GM18507 (cell line): ENCODE results near the gene RTP5.
A peak's percentile ranks its signal among the peaks of the same experiment; 100 is the strongest.

Experiments used
- DNase-seq: peaks from one replicate; pipeline ENCODE4 v3.0.0; 2011; ENCODE audit warnings: low read depth; ENCODE audit not compliant: insufficient read length; ENCODE audit errors: extremely low spot score
- FAIRE-seq: peaks from 2 replicates; lab custom pipeline; 2011; peaks lifted over from hg19 to GRCh38; lab: Jason Lieb, UNC

Gene RTP5

DNA sequence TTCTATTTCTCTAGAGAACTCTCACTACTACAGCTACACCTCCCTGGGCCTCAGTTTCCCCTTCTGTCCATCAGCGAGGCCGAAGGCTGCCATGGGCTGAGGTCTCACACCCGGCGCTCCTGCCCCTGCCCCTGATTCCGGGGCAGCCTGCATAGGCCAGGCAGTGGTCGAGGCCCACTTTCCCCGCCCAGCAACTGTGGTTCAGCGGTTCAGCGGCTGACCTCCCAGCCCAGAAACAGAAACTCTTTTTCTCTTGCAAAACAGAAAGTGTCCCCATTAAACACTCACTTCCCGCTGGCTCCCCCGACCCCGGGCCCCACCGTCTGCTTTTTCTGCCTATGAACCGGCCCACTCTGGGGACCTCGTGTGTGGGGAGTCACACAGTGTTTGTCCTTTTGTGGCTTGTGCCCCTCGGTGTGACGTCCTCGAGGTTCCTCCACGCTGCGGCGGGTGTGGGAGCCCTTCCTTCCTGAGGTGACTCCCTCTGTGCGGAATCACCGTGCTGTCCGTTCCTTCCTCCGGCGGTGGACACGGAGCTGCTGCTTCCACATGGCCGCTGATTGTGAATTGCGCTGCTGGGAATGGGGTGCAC, 26.8 kb upstream of the RTP5 start:
- DNase-seq (no peak), FAIRE-seq (peak; percentile 81)

DNA sequence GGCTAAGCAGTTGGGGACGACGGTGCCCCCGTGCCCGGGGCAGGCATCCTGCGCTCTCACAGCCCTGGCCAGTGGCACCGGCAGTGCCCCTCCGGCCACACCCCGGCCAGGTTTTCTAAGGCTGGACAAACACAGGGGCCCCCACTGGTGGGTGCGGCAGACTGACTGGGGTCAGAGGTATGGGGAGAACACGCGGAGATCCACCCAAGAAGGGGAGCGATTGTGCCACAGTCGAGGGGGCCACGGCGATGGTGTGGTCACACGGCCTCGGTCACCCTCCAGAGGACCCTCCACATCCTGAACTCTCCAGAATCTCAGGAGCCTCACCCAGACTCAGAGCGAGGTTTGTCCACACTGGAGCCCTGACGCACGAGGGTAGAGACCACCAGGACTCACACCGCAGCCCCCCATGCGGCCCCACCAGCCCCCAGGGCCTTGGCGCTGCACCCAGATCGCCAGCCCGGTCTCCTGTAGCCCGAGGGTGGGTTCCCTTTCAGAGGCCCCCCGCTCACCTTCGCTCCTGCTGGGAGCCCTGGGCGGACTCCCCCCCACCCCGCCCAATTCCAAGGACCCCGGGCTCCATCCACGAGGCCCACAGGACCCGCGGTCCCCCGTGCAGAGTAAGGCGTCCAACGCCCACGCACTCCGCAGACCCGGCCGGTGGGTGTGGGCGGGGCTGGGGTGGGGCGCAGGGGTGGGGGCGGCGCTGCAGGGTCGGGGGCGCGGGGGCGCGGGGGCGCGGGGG, 26.0 kb upstream of the RTP5 start:
- no peak for DNase-seq
- FAIRE-seq: no peak

DNA sequence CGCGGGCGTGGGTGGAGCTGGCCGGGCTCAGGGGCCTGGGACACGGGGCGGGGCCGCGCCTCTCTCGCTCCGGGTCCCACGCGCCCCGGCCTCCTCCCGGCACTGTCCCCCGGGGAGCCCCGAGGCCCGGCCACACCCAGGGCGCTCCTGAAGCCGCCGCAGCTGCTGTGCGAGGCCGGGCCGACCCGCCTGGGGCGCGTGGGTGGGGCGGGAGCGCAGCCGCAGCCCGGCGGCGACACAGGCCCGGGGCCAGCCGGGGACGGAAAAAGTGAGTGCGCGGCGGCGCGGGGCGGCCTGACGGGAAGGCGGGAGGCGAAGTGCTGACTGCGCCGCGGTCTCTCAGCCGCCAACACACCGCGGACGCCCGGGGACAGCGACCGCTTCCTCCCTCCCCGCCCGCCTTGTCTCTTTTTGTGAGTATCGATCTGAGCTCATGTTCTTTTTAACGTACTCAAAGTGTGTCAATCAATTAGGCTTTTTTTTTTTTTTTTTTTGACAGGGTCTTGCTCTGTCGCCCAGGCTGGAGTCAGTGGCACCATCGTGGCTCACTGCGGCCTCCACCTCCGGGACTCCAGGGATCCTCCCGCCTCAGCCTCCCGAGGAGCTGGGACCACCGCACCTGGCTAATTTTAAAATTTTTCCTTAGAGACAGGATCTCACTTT, 25.3 kb upstream of the RTP5 start:
- FAIRE-seq (peak; percentile 67), DNase-seq (no peak)

DNA sequence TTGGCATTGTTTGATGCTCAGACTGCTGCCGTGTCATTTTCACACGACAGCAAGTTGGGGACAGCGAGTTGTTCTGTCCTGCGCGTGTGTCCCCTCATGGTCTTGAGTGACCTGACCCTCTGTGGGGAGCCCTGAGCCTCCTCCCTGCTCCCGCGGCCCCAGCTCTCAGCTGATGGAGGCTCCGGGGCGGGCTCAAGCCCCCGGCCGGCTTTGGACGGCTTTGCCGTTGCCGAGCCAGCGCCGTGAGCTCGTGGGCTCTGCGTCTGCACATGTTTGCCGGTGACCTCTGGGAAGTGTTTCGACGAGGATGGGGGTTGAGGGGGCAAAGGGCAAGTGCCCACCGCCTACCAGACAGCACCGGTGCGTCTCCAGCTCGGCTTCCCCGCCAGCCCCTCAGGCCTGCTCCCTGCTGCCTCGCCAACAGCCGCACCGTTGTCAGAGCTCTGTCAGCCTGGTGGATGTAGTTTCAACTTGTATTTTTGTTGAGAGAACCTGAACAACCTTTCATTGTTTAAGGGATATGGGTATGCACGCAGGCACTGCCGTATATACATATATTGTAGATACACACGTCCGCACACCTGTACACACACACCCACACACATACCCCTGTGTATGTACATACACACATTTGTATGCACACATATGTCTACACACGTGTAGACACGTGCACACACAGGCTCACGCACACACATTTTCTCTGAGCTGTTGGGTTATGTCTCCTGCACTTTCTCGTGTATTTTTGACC, 24.5 kb upstream of the RTP5 start:
- DNase-seq (no peak), FAIRE-seq (no peak)

DNA sequence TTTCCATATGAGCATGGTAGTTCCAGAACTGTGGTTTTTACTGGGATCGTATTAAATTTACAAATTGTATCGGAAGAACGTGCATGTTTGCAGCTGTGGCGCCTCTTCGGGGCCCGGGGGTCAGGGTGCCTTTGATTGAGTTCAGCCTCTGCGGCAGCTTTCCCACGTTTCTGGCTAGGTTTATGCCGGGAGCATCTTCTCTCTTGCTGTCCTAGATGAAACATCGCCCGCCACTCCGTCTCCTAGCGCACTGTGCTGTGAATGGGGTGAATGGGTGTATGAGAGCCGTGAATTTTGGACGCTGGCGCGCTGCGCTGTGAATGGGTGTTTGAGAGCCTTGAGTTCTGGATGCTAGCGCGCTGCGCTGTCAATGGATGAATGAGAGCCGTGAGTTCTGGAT, 23.1 kb upstream of the RTP5 start:
- DNase-seq (no peak), FAIRE-seq (no peak)

DNA sequence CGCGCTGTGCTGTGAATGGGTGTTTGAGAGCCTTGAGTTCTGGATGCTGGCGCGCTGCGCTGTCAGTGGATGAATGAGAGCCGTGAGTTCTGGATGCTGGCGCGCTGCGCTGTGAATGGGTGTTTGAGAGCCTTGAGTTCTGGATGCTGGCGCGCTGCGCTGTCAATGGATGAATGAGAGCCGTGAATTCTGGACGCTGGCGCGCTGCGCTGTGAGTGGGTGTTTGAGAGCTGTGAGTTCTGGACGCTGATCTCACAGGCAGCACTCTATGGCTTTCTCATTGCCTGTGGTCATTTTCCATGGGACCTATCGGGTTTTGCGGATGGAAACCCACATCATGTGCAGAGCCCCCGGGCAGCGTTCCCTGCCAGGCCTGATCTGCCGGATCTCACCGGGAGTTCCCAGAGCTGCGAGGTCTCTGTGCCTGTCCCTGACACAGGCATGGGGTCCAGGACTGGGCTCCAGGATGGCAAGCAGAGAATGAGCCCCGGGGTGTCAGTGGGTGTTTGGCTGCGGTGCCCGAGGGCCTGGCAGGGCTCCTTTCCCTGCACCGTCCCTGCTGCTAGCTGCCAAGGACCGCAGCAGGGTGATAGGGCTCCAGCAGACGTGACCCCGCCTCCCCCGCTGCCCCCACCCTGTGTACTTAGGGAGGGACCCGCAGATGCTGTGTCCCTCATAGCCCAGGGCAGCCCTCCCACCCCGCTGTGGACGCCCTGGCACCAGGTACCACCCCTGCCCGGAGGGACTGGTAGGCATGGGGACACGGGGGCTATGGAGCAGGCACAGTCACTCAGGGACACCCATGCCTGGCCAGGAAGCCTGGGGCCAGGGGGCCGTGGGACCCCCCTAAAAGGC, 20.5 kb upstream of the RTP5 start:
- no peak for DNase-seq

DNA sequence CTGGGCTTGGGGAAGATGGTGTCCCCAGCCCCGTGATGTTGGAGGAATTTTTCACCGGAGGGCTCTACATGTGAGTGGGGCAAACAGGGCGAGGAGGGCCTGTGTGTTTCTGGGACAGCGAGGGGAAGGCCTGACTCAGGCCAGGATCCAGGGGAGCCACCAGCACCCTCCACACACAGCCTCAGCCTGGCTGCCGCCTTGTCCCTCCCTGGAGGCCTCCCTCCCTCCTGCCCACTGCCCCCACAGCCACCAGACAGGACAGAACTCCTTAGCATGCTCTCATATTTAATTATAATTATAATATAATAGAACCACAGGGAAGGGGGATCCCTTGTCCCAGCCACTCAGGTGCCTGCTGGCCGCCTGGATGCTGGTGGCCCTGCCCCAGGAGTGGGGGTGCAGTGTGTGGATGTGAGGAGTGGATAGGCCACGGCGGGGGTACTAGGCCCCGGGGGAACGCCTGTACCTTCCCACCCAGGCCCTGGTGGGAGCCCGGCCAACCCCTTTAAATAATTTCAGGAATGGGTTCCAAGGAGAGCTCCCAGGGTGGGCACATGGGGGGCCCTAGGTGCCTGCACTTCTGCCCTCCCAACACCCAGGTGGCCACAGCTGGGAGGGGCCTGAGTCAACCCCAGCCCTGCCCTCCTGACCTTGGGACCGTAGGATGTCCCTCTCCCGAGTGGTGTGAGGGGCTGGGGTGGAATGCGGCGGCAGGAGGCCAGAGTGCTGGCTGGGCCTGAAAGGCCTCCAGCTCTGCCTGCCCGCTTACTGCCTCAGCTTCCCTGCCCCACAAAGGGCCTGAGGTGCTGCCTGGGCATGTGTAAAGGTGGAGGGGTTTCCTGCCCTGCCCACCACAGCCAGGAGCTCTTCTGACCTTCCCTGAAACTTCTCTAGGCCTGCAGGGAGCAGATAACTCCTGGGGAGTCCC, 19.6 kb upstream of the RTP5 start:
- FAIRE-seq (no peak), DNase-seq (no peak)

More for the DNA sequence above, 20.5 kb upstream of the RTP5 start:
- FAIRE-seq: no peak

DNA sequence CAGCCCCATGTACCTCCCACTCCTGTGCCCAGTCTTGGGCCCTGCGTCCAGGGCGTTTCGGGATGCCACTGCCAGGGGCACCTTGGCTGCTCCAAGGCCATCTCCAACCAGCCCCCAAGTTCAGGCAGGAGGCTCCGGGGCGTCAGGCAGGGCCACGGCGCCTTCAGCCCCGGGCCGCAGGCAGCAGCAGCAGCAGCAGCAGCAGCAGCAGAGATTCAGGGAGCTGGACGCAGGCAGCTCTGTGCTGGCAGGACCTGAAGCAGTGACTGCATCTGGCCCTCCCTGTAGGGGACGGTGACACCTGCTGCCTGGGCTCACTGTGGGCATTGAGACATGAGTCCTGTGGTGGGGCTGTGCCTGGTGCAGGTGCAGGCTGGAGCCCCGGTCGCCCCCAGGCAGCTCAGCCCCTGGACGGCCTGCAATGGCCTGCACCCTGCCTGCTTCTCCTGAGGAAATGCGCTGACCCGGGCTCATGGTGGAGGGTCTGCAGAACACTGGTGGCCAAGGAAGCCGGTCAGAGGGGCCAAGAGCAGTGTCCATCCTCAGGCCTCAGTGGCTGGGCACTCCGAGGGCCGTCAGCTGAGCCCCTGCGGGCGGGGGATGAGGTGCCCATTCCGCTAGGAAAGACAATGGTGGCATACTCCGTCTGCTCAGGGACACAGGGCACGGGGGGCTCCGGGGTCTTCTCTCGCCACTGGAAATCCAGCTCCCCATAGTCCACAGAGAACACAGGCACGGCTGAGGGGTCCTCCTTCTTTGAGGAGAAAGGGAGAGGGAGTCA, 18.8 kb upstream of the RTP5 start:
- DNase-seq (no peak), FAIRE-seq (no peak)

DNA sequence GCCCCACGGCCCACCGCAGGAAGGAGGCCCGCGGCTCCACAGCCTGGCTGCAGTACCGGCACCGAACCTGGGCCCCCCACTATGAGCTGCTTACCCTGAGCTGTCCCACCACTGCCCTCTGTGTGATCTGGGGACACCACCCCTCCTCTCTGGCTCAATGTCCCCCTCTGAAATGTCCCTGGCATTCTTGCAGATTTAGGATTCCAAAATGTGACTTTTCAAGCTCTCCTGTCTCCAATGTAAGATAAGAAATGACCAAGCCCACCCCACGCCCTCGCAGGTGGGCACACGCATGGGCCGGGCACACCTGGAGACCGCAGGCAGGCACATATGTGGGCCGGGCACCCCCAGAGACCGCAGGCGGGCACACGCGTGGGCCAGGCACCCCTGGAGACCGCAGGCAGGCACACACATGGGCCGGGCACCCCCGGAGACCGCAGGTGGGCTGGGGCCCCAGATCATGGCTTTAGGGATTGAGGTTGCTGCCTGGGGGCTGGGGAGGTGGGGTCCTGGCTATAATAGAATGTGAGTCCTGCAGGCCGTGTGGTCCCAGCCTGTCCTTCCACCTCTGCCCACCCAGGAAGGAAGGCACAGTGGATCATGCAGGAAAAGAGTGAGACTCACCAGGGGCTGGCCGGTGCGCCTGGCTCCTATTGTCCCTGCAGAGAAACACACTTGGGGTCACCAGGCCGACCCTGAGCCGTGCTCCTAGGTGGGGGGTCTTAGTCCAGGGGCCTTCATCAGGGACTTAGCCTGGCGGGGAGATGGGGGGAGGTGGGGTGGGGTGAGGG, 18.0 kb upstream of the RTP5 start:
- FAIRE-seq (no peak), DNase-seq (no peak)

DNA sequence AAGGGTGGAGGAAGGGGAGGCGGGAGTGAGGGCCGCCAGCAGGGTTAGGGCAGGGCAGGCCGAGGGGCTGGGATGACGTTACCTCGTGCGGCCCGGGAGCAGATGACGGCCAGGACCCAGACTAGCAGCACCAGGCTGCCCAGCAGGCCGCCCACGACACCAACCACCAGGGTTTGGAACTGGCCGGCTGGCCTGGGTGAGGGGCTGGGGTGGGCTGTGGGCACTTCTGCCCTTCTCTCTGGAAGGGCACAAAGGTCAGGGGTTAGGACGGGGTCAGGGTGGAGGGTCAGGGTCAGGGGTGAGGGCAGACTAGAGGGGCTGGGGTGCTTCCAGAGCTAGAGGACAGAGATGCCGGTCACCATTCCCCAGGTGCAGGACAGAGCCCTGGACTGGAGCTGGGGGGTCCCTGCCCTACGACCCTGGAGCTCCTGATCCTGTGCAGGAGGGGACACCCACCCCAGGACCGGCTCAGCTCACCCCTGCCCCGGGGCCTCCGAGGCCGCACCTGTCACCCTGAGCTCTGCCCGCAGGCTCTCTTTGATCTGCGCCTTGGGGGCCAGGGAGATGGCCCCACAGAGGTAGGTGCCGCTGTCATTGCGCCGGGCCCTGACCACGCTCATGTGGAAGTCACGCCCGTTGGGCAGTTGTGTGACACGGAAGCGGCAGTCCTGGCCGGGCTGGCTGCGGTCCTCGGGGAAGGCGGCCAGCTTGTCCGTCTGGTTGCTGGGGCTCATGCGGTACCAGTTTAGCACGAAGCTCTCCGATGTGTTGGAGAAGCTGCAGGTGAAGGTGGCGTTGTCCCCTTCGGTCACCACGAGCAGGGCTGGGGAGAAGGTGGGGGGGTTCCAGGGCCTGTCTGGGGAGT, 17.2 kb upstream of the RTP5 start:
- FAIRE-seq: no peak

DNA sequence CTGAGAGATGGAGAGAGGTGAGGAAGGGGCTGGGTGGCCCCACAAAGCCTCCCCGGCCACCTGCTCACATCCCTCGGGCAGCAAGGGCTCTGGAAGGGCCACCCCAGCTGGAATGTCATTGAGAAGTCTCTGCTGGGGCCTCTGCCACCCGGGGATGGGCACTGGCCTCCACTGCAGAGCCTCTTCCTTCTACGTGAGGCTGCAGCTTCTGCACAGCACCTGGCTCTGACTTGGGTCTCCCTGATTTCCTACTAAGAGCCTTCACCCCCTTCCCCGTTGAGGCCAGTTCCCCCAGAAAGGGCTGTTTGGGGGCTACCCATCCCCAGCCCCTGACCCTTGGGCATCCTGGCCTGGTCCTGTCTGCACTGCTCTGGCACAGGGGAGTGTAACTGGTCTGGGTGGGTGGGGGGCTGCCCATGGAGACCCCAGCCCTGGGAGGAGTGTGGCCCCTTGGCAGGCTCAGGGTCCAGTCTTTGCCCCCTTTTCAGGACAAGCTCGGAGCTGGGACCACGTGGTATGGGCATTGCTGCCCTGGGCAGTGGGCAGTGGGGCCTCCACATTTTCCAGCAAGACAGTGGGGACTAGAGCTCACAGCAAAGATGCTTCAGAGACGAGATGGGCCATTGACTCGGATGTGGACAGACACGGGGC, 16.4 kb upstream of the RTP5 start:
- DNase-seq (no peak), FAIRE-seq (no peak)

More for the DNA sequence above, 17.2 kb upstream of the RTP5 start:
- DNase-seq: no peak

DNA sequence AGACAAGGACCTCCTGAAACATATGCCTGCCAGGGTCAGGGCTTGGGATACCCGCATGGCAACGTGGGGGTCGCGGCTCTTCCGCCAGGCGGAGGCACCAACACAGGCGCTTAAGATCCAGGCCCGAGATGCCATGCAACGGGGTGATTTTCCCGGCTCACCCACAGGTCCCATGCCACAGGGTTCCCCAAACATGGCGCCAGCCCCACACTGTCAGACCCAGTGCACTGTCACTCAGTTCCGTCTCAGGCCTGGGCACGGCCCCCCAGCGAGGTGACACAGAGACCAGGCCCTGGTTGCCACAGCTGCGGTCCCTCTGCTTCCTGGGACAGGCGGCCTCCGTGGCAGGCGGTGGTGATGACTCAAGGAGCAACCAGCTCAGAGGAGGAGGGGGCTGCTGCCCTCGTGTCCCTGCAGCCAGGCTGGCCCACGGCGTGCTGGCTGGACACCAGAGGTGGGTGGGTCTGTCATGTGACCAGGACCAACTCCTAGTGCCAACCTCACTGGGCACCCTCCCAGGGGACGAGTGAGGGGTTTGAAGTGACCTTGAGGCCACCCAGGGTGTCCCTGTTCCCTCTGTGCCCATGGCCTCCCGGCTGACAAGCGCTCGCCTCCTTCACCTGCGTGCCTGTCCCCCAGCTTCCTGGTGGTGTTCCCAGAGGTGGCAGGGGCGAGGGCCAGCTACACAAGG, 15.7 kb upstream of the RTP5 start:
- FAIRE-seq (no peak), DNase-seq (no peak)

DNA sequence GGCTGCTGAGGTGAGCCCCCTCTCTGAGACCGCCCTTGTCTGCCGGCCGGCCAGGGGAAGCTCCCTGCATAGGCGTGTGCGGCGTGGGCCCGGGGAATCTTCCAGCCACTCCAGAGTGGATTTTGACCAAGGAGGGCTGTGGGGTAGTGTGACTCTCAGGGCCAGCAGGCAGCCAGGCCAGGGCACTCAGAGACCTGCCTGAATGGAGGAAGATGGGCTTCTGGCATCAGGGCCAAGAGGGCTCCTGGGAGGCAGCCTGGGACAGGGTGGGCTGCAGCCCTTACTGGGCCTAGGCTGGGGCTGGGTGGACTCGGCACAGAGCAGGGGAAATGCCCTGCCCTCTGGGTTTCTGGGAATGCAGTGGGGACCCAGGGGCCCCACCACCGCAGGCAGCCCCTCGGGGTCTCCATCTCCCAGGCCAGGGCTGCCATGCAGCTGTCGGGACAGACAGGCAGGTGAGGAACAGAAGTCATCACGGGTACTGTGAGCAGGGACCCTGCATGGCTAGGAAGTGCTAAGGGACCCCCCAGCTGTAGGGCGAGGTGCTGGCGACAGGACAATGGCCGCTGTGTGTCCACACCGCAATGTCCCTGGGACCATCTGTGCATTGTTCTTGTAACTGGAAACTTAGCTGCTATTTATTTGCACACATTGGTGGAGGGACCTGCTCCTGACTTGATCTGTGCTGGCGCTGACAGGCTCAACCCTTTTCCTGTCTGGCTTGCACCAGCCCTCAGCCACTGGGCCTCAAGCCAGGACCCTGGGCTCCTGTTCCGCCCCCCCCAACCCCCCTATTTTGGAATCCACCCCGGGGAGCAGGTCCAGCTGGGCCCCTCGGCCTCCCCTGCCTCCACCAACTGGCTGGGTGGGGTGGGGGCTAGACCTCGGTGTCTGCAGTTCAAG, 14.9 kb upstream of the RTP5 start:
- FAIRE-seq (no peak), DNase-seq (no peak)

DNA sequence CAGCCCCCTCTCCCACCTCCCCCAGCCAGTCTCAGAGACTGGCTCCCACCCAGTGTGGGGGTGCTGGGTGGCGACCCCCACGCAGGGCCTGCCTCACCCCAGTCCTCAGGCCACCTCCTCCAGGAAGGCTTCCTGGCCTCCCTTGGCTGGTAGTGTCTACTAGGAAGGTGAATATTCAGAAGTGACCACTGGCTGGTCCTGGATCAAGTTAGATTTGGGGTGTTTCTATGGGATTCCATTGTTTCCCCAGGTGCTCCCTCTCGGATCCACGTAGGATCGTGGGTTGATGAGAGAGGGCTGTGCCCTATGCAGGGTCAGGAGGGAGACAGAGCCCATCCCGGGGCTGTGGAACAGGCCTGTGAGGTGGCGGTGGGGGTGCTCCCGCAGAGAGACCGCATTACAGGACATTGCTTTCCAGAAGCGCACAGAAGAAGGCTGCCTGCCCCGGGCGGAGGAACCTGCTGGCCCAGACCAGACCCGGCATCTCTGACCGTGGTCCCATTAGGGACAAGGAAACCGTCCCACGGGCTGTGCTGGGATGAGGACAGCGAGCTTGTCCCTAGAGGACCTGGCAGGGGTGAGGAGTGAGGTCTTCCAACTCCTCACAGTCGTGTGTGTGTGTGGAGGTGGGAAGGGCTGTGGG, 14.2 kb upstream of the RTP5 start:
- FAIRE-seq (no peak), DNase-seq (no peak)
